ENCODE data around the gene STAT4. TPM values are rescaled to one million over a fixed set of nuclear protein-coding genes. Genes with fewer than 3 reads are reported as not detected.

Gene STAT4
- total RNA-seq, 1 experiment from 2014 or later, result 0.44 TPM

GRCh38 chr2:191171286-191171685 is 20.5 kb upstream of the STAT4 start:
- H3K4me3 Mint-ChIP-seq, result no peak overlapping the region
- ATAC-seq (peak; percentile 38; the same call in 1 of the 2 replicates), DNase-seq (ENCODE audit: low spot score) (no peak)
- ChIA-PET POLR2A (no interaction called here), CTCF (interaction anchor here (0.9 kb wide), 2 partner anchors 47 to 119 kb away, joined by 3 read pairs; no protein-coding TSS in a partner anchor)
- H3K27me3 Mint-ChIP-seq (ENCODE audit: low read depth), result no peaks in the 10 kb centered on the region
- no peaks in the 10 kb centered on the region for H3K36me3 Mint-ChIP-seq
- peaks cover 13% of the 10 kb centered on the region for H3K4me1 Mint-ChIP-seq
- H3K27ac Mint-ChIP-seq, result no peak overlapping the region
- H3K9me3 Mint-ChIP-seq, result no peaks in the 10 kb centered on the region
- TF ChIP-seq PRRX2 (CRISPR knock-in tag; IDR thresholded peaks at IDR 0.05) (no peak), ZNF232 (CRISPR knock-in tag; IDR thresholded peaks at IDR 0.05) (no peak)
- TF ChIP-seq, protein P1, sequence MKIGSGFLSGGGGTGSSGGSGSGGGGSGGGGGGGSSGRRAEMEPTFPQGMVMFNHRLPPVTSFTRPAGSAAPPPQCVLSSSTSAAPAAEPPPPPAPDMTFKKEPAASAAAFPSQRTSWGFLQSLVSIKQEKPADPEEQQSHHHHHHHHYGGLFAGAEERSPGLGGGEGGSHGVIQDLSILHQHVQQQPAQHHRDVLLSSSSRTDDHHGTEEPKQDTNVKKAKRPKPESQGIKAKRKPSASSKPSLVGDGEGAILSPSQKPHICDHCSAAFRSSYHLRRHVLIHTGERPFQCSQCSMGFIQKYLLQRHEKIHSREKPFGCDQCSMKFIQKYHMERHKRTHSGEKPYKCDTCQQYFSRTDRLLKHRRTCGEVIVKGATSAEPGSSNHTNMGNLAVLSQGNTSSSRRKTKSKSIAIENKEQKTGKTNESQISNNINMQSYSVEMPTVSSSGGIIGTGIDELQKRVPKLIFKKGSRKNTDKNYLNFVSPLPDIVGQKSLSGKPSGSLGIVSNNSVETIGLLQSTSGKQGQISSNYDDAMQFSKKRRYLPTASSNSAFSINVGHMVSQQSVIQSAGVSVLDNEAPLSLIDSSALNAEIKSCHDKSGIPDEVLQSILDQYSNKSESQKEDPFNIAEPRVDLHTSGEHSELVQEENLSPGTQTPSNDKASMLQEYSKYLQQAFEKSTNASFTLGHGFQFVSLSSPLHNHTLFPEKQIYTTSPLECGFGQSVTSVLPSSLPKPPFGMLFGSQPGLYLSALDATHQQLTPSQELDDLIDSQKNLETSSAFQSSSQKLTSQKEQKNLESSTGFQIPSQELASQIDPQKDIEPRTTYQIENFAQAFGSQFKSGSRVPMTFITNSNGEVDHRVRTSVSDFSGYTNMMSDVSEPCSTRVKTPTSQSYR (CRISPR knock-in tag; IDR thresholded peaks at IDR 0.05), result no peak

- Mint-ChIP-seq H3K4me1 (peaks cover 13% of the 10 kb centered on the region), H3K36me3 (no peaks in the 10 kb centered on the region), H3K27me3 (ENCODE audit: low read depth) (no peaks in the 10 kb centered on the region), H3K4me3 (no peak overlapping the region), H3K9me3 (no peaks in the 10 kb centered on the region), H3K27ac (no peak overlapping the region)
- DNase-seq (ENCODE audit: low spot score) (no peak), ATAC-seq (no peak)
- CTCF ChIA-PET, result interaction anchor here (0.9 kb wide), 1 partner anchor 119 kb away, joined by 3 read pairs; no protein-coding TSS in a partner anchor
- no peak for TF ChIP-seq RORB (CRISPR knock-in tag; IDR thresholded peaks at IDR 0.05)
- TF ChIP-seq CBFB (CRISPR knock-in tag; IDR thresholded peaks at IDR 0.05; ENCODE audit: low read depth), result no peak
- TF ChIP-seq, protein P2, sequence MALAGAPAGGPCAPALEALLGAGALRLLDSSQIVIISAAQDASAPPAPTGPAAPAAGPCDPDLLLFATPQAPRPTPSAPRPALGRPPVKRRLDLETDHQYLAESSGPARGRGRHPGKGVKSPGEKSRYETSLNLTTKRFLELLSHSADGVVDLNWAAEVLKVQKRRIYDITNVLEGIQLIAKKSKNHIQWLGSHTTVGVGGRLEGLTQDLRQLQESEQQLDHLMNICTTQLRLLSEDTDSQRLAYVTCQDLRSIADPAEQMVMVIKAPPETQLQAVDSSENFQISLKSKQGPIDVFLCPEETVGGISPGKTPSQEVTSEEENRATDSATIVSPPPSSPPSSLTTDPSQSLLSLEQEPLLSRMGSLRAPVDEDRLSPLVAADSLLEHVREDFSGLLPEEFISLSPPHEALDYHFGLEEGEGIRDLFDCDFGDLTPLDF (CRISPR knock-in tag; IDR thresholded peaks at IDR 0.05), result no peak
- no peak for TF ChIP-seq ZNF512 (CRISPR knock-in tag; IDR thresholded peaks at IDR 0.05; ENCODE audit: borderline replicate concordance)
- no peak for TF ChIP-seq ERG (CRISPR knock-in tag; IDR thresholded peaks at IDR 0.05)
- TF ChIP-seq TEAD1 (CRISPR knock-in tag; IDR thresholded peaks at IDR 0.05), result no peak
- TF ChIP-seq IRF1 (CRISPR knock-in tag; IDR thresholded peaks at IDR 0.05), result no peak
- no peak for TF ChIP-seq TP53 (CRISPR knock-in tag; IDR thresholded peaks at IDR 0.05)
- TF ChIP-seq ATF2 (CRISPR knock-in tag; IDR thresholded peaks at IDR 0.05; ENCODE audit: borderline replicate concordance, low read depth), result no peak
- TF ChIP-seq, protein P3, sequence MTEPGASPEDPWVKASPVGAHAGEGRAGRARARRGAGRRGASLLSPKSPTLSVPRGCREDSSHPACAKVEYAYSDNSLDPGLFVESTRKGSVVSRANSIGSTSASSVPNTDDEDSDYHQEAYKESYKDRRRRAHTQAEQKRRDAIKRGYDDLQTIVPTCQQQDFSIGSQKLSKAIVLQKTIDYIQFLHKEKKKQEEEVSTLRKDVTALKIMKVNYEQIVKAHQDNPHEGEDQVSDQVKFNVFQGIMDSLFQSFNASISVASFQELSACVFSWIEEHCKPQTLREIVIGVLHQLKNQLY (CRISPR knock-in tag; IDR thresholded peaks at IDR 0.05), result no peak
- TF ChIP-seq, protein P4, sequence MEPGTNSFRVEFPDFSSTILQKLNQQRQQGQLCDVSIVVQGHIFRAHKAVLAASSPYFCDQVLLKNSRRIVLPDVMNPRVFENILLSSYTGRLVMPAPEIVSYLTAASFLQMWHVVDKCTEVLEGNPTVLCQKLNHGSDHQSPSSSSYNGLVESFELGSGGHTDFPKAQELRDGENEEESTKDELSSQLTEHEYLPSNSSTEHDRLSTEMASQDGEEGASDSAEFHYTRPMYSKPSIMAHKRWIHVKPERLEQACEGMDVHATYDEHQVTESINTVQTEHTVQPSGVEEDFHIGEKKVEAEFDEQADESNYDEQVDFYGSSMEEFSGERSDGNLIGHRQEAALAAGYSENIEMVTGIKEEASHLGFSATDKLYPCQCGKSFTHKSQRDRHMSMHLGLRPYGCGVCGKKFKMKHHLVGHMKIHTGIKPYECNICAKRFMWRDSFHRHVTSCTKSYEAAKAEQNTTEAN (CRISPR knock-in tag; IDR thresholded peaks at IDR 0.05), result no peak
- POLR2A ChIA-PET, result no interaction called here
Measured at GRCh38 chr2:191170773-191171172, 20.0 kb upstream of the STAT4 start.
